ENCODE data around the gene TP53I11.

Gene TP53I11

DNA sequence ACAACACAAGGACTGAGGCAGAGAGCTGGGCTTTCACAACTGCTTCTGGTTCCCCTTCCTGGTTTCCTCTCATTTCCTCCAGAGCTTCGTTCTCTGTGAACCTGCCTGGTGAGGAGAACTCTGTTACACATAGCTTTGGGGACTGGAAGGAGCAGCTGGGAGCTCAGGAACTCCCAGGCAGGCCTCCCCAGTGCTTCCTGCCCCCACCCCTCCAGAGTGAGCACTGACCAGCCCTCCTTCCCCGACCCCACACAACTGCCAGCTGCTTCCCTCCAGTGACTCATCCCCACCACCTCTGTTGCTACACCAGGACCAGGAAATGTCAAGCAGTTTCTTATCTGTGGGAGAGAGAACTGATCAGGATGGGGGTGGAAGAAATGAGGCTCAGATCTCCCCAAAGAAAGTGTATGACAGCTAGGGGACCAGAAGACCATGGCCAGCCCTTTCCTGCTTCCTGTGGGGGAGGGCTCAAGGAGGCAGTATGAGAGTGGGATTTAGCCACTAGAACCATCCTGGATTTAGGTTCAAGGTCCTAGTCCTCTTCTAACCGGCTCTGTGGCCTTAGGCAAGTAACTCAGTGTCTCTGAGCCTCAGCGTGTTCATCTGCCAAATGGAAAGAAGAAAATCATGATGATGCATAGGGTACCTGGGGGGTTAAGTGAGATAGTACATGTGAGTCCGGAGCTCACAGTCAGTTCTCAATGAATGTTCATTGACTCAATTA, 4.5 kb upstream of the TP53I11 start:
- H3K27me3 ChIP-seq (ENCODE audit: control insufficient read depth, insufficient read depth, low read length), result no peaks in the 10 kb centered on the region
- H3K4me3 ChIP-seq (ENCODE audit: low read depth, low read length), result peak overlapping the region; percentile 17; the same call in 1 of the 2 replicates
- H3K36me3 ChIP-seq (ENCODE audit: control insufficient read depth, insufficient read depth, low read length), result no peaks in the 10 kb centered on the region
- no peak overlapping the region for H3K27ac ChIP-seq (ENCODE audit: low read depth, low read length)
- no peaks in the 10 kb centered on the region for H3K9me3 ChIP-seq (ENCODE audit: control insufficient read depth, insufficient read depth, low read depth, low read length)
- peak overlapping the region; percentile 15 for H3K9ac ChIP-seq (ENCODE audit: low read length)
- peaks cover 72% of the 10 kb centered on the region for H3K4me1 ChIP-seq (ENCODE audit: control insufficient read depth, insufficient read depth, low read length)

DNA sequence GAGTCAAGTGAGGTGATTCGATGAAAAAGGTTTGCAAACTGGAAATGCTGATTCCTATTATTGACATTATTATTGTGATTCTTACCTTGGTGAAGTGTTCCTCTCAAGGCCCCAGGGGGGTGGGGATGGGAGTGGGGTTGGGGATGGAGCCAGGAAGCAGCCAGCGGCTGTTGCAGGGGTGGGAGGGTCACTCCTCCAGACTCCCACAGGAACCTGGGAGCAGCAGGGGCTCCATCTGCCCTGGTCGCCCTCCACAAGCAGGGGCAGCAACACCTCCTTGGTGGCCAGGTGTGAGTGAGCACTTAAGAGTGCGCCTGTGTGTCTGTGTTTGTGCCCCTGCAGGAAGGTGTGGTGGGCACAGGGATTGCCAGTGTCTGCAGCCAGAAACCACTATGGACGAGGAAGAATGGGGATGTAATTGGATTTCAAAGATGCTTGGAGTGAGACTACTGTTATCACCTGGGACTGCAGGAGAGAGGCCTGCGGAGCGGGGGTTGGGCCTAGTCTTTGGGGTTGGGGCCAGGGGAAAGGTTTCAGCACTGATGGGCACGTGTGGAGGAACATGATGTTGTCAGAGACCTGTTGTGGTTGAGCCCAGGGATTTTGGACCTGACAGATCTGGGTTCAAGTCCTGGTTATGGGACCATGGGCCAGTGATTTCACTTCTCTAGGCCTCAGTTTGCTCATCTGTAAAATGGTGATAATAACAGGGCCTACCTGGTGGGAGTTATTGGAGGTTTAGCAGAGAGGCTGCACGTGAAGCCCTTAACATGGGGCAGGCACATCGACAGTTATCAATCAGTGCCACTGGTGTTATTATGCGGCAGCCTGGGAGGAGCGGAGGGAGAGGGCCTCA, 3.6 kb upstream of the TP53I11 start:
- H3K27me3 ChIP-seq (ENCODE audit: control insufficient read depth, insufficient read depth, low read length), result no peaks in the 10 kb centered on the region

DNA sequence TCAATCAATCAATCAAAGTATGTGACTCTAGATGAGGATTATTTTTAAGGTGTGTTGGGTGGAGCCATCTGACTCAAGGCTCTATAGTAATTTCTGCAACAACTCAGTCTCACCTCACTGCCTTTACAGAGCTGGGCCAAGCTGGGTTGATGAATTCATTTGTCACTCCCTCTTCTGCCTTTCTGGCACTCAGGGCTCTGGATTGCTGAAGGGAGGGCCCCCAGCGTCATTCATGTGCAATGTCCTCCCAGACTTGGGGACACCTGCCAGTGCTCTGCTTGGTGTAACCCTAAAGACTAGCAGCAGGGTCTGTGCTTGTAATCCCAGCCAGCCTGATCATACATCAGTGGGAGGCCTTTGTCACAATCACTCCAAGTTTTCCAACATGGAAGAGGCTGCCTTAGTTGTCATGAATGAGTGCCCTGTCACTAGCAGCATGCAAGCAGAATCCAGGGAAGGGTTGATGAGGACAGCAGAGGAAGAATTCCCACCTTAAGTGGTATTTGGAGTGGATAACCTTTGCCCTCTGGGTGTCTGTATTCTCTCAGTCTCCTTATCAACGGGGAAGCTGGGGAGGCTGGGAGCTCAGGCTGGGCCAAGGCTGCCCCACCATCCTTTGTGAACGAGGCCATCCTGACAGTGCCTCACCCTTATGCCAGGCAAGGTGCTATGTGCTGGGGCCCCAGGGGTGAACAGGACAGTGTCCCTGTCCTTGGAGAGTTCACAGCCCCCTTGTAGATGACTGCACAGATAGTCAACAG, 2.0 kb upstream of the TP53I11 start:
- Histone ChIP-seq H3K27ac (ENCODE audit: low read depth, low read length) (no peak overlapping the region), H3K4me1 (ENCODE audit: control insufficient read depth, insufficient read depth, low read length) (peaks cover 61% of the 10 kb centered on the region), H3K4me3 (ENCODE audit: low read depth, low read length) (no peak overlapping the region), H3K36me3 (ENCODE audit: control insufficient read depth, insufficient read depth, low read length) (no peaks in the 10 kb centered on the region), H3K27me3 (ENCODE audit: control insufficient read depth, insufficient read depth, low read length) (no peaks in the 10 kb centered on the region), H3K9ac (ENCODE audit: low read length) (no peak overlapping the region), H3K9me3 (ENCODE audit: control insufficient read depth, insufficient read depth, low read depth, low read length) (no peaks in the 10 kb centered on the region)

More for the DNA sequence above, 3.6 kb upstream of the TP53I11 start:
- Histone ChIP-seq H3K4me1 (ENCODE audit: control insufficient read depth, insufficient read depth, low read length) (peaks cover 63% of the 10 kb centered on the region), H3K9me3 (ENCODE audit: control insufficient read depth, insufficient read depth, low read depth, low read length) (no peaks in the 10 kb centered on the region), H3K9ac (ENCODE audit: low read length) (no peak overlapping the region), H3K27ac (ENCODE audit: low read depth, low read length) (no peak overlapping the region), H3K4me3 (ENCODE audit: low read depth, low read length) (no peak overlapping the region), H3K36me3 (ENCODE audit: control insufficient read depth, insufficient read depth, low read length) (no peaks in the 10 kb centered on the region)

DNA sequence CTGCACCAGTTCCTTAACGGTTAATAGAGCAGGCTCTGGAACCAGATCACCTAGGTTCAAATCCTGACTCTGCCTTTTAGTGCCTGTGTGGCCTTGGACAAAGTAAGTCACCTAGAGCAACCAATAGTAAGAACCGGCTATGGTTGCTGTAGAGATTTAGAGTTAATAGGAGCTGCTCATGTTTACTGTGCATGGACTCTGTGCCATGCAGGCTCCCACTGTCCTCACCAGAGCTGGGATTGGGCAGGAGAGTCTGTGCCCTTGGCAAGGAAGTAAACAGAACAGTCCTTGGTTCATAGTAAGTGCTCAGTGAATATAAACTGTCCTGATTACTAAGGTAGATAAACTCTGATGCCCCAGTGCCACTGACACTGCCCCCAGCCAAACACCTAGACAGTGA, 1.4 kb upstream of the TP53I11 start:
- H3K4me1 ChIP-seq (ENCODE audit: control insufficient read depth, insufficient read depth, low read length), result peaks cover 56% of the 10 kb centered on the region
- no peaks in the 10 kb centered on the region for H3K36me3 ChIP-seq (ENCODE audit: control insufficient read depth, insufficient read depth, low read length)
- no peaks in the 10 kb centered on the region for H3K9me3 ChIP-seq (ENCODE audit: control insufficient read depth, insufficient read depth, low read depth, low read length)
- no peak overlapping the region for H3K9ac ChIP-seq (ENCODE audit: low read length)
- H3K27ac ChIP-seq (ENCODE audit: low read depth, low read length), result no peak overlapping the region
- H3K27me3 ChIP-seq (ENCODE audit: control insufficient read depth, insufficient read depth, low read length), result no peaks in the 10 kb centered on the region
- H3K4me3 ChIP-seq (ENCODE audit: low read depth, low read length), result no peak overlapping the region

DNA sequence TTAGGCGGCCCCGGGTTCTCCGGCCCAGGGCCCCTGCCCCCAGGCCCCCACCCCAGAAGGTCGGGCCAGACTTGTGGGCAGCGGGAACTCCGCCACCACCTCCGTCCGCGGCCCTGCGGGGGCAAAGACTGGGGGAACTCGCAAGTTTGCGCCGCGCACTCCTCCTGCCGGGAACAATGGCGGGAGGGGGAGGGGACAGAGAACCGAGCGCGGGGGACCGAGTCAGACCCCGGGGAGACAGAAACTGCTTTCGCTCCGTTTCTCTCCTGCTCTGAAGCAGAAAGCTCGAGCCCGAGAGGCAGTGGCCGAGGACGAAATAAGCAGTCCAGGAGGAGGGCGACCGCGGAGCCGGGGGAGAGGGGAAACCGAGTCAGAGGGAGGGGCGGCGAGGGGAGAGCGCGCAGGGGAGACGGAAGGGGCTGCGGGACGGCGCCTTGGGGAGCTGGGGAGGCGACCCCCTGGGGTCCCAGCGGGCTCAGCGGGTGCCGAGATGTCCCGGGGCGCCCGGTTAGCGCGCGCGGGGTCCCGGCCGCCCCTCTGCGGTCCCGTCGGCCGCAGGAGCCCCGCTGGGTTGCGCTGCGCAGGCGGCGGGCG, 555 bp downstream of the TP53I11 start:
- peak overlapping the region; percentile 84; the same call in 1 of the 2 replicates for H3K27ac ChIP-seq (ENCODE audit: low read depth, low read length)
- H3K36me3 ChIP-seq (ENCODE audit: control insufficient read depth, insufficient read depth, low read length), result no peaks in the 10 kb centered on the region; the same call in 1 of the 2 replicates
- H3K9ac ChIP-seq (ENCODE audit: low read length), result peak overlapping the region; percentile 84
- peak overlapping the region; percentile 91 for H3K4me3 ChIP-seq (ENCODE audit: low read depth, low read length)
- no peaks in the 10 kb centered on the region for H3K9me3 ChIP-seq (ENCODE audit: control insufficient read depth, insufficient read depth, low read depth, low read length)
- no peaks in the 10 kb centered on the region for H3K27me3 ChIP-seq (ENCODE audit: control insufficient read depth, insufficient read depth, low read length)
- H3K4me1 ChIP-seq (ENCODE audit: control insufficient read depth, insufficient read depth, low read length), result peaks cover 47% of the 10 kb centered on the region

DNA sequence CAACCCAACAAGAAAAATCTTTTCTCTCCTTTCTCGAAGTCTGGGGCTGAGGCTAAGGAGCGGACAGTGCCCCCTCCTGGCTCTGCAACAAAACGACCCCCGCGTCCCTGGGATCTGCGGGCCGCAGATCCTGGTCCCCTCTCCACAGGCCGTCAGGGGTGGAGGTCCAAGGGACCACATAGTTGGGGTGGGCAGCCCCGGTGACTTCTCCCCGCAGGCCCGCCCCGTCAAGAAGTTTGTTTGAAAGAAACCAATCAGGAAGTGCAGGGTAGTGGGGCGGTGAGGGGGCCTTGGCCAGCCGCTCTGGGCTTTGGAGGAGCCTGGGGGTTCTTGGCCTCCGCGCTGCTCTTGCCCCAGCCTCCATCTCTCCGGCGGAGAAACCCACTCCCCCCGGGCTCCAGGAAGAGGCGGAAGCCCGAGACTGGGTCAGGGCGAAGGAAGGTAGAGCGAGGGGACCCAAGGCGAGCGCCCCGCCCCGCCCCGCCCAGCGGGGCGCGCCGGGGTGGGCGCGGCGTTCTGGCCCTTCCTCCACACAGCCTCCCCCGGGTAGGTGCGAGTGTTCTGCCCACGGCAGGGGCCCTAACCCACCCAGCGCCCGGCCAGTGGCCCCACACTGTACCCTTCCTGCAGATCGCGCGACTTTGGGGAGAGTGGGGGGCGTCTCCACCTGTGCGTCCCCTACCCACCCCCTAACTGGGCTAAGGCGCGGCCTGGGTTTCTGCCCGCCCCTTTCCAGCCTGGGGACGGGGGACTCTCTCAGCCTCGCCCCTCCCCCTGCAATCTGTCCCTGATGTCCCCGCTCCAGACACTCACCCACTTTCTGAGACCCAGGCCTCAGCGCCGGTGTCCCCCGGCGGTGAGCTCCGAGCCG, 1.3 kb downstream of the TP53I11 start:
- Histone ChIP-seq H3K9ac (ENCODE audit: low read length) (peak overlapping the region; percentile 84), H3K36me3 (ENCODE audit: control insufficient read depth, insufficient read depth, low read length) (no peaks in the 10 kb centered on the region; the same call in 1 of the 2 replicates)

DNA sequence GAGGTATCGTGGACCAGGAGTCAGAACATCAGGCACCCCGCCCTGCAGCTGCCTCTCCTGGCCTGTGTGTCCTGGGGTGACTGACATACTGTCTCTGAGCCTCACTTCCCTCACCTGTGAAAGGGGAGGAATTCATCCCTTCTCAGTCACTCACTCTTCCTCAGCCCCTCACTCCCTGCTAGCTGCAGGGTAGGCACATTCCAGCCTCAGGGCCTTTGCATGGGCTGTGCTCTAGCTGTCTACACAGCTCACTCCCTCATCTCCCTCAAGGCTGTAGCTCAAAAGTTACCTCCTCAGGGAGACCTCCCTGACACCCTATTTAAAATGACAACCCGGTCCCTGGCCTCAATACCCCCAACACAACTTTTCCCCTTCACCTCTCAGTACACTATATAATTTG, 2.5 kb downstream of the TP53I11 start:
- H3K4me3 ChIP-seq (ENCODE audit: low read depth, low read length), result no peak overlapping the region
- H3K9ac ChIP-seq (ENCODE audit: low read length), result no peak overlapping the region
- H3K27me3 ChIP-seq (ENCODE audit: control insufficient read depth, insufficient read depth, low read length), result no peaks in the 10 kb centered on the region
- H3K36me3 ChIP-seq (ENCODE audit: control insufficient read depth, insufficient read depth, low read length), result no peaks in the 10 kb centered on the region; the same call in 1 of the 2 replicates
- no peak overlapping the region for H3K27ac ChIP-seq (ENCODE audit: low read depth, low read length)
- H3K9me3 ChIP-seq (ENCODE audit: control insufficient read depth, insufficient read depth, low read depth, low read length), result no peaks in the 10 kb centered on the region
- H3K4me1 ChIP-seq (ENCODE audit: control insufficient read depth, insufficient read depth, low read length), result peaks cover 51% of the 10 kb centered on the region

More for the DNA sequence above, 1.3 kb downstream of the TP53I11 start:
- H3K4me1 ChIP-seq (ENCODE audit: control insufficient read depth, insufficient read depth, low read length), result peaks cover 47% of the 10 kb centered on the region
- no peaks in the 10 kb centered on the region for H3K9me3 ChIP-seq (ENCODE audit: control insufficient read depth, insufficient read depth, low read depth, low read length)
- H3K27ac ChIP-seq (ENCODE audit: low read depth, low read length), result peak overlapping the region; percentile 84; the same call in 1 of the 2 replicates
- H3K4me3 ChIP-seq (ENCODE audit: low read depth, low read length), result peak overlapping the region; percentile 91
- no peaks in the 10 kb centered on the region for H3K27me3 ChIP-seq (ENCODE audit: control insufficient read depth, insufficient read depth, low read length)

DNA sequence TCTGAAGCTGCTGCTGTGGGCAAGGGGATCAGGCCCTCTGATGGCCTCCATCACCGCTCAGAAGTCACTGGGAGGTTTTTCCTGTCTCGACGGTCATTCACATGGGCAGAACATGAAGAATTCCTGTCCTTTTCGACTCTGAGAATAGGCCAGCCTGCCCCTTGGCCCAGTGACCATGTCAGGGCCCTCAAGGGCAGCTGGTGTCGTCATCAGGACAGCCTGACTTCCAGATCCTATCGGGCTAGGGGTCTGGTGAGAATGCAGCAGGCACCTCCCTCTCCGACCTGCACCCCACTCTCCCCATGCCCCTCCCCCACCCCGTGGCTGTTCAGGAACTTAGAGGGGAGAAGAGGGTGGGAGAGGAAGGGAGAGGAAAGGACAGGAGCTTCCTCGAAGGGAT, 3.6 kb downstream of the TP53I11 start:
- H3K27me3 ChIP-seq (ENCODE audit: control insufficient read depth, insufficient read depth, low read length), result no peaks in the 10 kb centered on the region
- H3K9me3 ChIP-seq (ENCODE audit: control insufficient read depth, insufficient read depth, low read depth, low read length), result no peaks in the 10 kb centered on the region
- H3K27ac ChIP-seq (ENCODE audit: low read depth, low read length), result no peak overlapping the region
- H3K36me3 ChIP-seq (ENCODE audit: control insufficient read depth, insufficient read depth, low read length), result no peaks in the 10 kb centered on the region; the same call in 1 of the 2 replicates
- H3K4me1 ChIP-seq (ENCODE audit: control insufficient read depth, insufficient read depth, low read length), result peaks cover 50% of the 10 kb centered on the region
- no peak overlapping the region for H3K9ac ChIP-seq (ENCODE audit: low read length)
- no peak overlapping the region for H3K4me3 ChIP-seq (ENCODE audit: low read depth, low read length)

DNA sequence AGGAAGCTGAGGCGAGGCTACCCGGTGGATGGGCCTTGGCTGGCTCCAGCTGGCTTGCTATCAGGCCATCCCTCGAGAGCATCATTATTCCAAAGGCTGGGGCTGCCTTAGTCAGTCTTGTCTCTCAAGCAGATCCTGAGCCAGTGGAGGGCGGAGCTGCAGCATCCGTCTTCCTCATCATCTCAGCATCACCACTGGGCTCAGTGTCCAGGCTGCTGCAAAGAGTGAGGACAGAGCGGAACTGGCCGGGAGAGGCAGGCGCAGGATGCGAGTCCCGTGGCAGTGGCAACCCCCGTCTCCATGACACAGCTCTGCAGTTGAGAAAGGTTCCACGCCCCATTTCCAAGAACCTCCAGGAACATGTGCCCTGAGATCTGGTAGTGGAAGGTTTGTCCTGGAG, 4.4 kb downstream of the TP53I11 start:
- Histone ChIP-seq H3K9ac (ENCODE audit: low read length) (no peak overlapping the region), H3K4me1 (ENCODE audit: control insufficient read depth, insufficient read depth, low read length) (peaks cover 42% of the 10 kb centered on the region), H3K36me3 (ENCODE audit: control insufficient read depth, insufficient read depth, low read length) (no peaks in the 10 kb centered on the region; the same call in 1 of the 2 replicates), H3K4me3 (ENCODE audit: low read depth, low read length) (no peak overlapping the region), H3K27ac (ENCODE audit: low read depth, low read length) (no peak overlapping the region), H3K27me3 (ENCODE audit: control insufficient read depth, insufficient read depth, low read length) (no peaks in the 10 kb centered on the region), H3K9me3 (ENCODE audit: control insufficient read depth, insufficient read depth, low read depth, low read length) (no peaks in the 10 kb centered on the region)

DNA sequence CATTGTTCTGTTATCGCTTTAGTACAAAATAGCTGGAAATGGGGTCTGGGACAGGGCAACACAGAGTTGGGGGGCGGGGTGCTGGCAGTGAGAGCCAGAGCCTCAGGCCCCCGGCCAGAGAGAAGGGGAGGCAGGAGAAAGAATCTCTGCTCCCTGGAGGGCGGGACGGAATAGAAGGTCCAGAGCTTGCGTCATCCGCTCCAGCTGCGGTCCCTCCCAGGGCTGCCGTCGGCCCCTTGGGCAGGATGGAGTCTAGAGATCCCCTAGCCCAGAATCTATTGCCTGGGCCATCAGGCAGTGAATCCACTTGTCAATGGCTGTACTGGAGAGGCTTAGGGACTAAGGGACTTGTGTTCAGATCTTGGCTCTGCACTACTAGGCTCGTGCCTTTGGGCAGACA, 5.0 kb downstream of the TP53I11 start:
- Histone ChIP-seq H3K4me1 (ENCODE audit: control insufficient read depth, insufficient read depth, low read length) (peaks cover 40% of the 10 kb centered on the region), H3K9me3 (ENCODE audit: control insufficient read depth, insufficient read depth, low read depth, low read length) (no peaks in the 10 kb centered on the region), H3K4me3 (ENCODE audit: low read depth, low read length) (no peak overlapping the region), H3K36me3 (ENCODE audit: control insufficient read depth, insufficient read depth, low read length) (no peaks in the 10 kb centered on the region; the same call in 1 of the 2 replicates), H3K9ac (ENCODE audit: low read length) (no peak overlapping the region), H3K27me3 (ENCODE audit: control insufficient read depth, insufficient read depth, low read length) (no peaks in the 10 kb centered on the region), H3K27ac (ENCODE audit: low read depth, low read length) (no peak overlapping the region)

Measured in HUES6 (cell line).